Endothelial cell (in vitro differentiated cells): ENCODE measurements around the gene OR2Z1. TPM values are rescaled to one million over a fixed set of nuclear protein-coding genes. Genes with fewer than 3 reads are reported as not detected.
"Not testable (repeated sequence)": the region's sequence is repeated elsewhere in the genome, so short reads cannot be mapped to it uniquely, and the experiment has no call there.

Experiments used
- DNase-seq: peaks from one replicate; pipeline ENCODE4 v3.0.0; 2021; ENCODE audit warnings: low spot score
- H3K27ac Mint-ChIP-seq: one replicate; pipeline ENCODE4 v1.8.0; 2021; ENCODE audit warnings: mixed read lengths, inconsistent platforms; ENCODE audit not compliant: unreplicated experiment
- H3K27me3 Mint-ChIP-seq: one replicate; pipeline ENCODE4 v1.8.0; 2021; ENCODE audit warnings: mild to moderate bottlenecking, moderate library complexity, mixed read lengths, inconsistent platforms; ENCODE audit not compliant: unreplicated experiment
- H3K36me3 Mint-ChIP-seq: one replicate; pipeline ENCODE4 v1.8.0; 2021; ENCODE audit warnings: mild to moderate bottlenecking, low read depth, mixed read lengths, inconsistent platforms; ENCODE audit not compliant: unreplicated experiment
- H3K4me1 Mint-ChIP-seq: one replicate; pipeline ENCODE4 v1.8.0; 2021; ENCODE audit warnings: mild to moderate bottlenecking, mixed read lengths, inconsistent platforms; ENCODE audit not compliant: unreplicated experiment
- H3K4me3 Mint-ChIP-seq: one replicate; pipeline ENCODE4 v1.8.0; 2021; ENCODE audit warnings: mild to moderate bottlenecking, mixed read lengths, inconsistent platforms; ENCODE audit not compliant: unreplicated experiment
- H3K9me3 Mint-ChIP-seq: one replicate; pipeline ENCODE4 v1.8.0; 2021; ENCODE audit warnings: mixed read lengths, inconsistent platforms; ENCODE audit not compliant: unreplicated experiment
- CTCF ChIP-seq: fragments of 200-600 bp; sonication (generic); IDR thresholded peaks from one replicate; pipeline ENCODE4 v1.5.0; 2021; ENCODE audit warnings: antibody characterized with exemption; ENCODE audit not compliant: unreplicated experiment
- total RNA-seq: library from RNA; stranded (reverse); fragmentation: NEBNext Ultra II Directional; extraction: Animal tissue kit (Norgen Biotek cat#: 25700); gene quantifications from one replicate; pipeline ENCODE4 v1.2.1, GENCODE V29; 2021; ENCODE audit not compliant: unreplicated experiment

The OR2Z1 gene
- total RNA-seq, 1 donor from 2014 or later = not detected

GRCh38 chr19:8703223-8703622 lies 18.2 kb upstream of the OR2Z1 start:
- Mint-ChIP-seq H3K27ac (no peak overlapping the region), H3K9me3 (peaks cover 36% of the 10 kb centered on the region), H3K4me3 (no peak overlapping the region), H3K27me3 (peaks cover 7% of the 10 kb centered on the region), H3K36me3 (peaks cover 7% of the 10 kb centered on the region), H3K4me1 (no peaks in the 10 kb centered on the region)
- DNase-seq = no peak
- no peak for TF ChIP-seq CTCF

- H3K27me3 Mint-ChIP-seq, H3K4me1 Mint-ChIP-seq, DNase-seq, H3K27ac Mint-ChIP-seq, H3K36me3 Mint-ChIP-seq, H3K4me3 Mint-ChIP-seq: not testable (repeated sequence)
- H3K9me3 Mint-ChIP-seq = peaks cover 28% of the 10 kb centered on the region
These were observed 16.1 kb upstream of the OR2Z1 start for GRCh38 chr19:8705304-8705703.

- Mint-ChIP-seq H3K27me3 (peaks cover 4% of the 10 kb centered on the region), H3K4me1 (no peaks in the 10 kb centered on the region), H3K27ac (no peak overlapping the region), H3K9me3 (peaks cover 28% of the 10 kb centered on the region), H3K36me3 (no peaks in the 10 kb centered on the region), H3K4me3 (no peak overlapping the region)
- no peak for TF ChIP-seq CTCF
- DNase-seq = no peak
These were observed 15.7 kb upstream of the OR2Z1 start for GRCh38 chr19:8705742-8706141.

- not testable (repeated sequence) for H3K27ac Mint-ChIP-seq, DNase-seq, H3K36me3 Mint-ChIP-seq, H3K27me3 Mint-ChIP-seq, H3K4me1 Mint-ChIP-seq, H3K4me3 Mint-ChIP-seq
- H3K9me3 Mint-ChIP-seq = peaks cover 22% of the 10 kb centered on the region
These were observed 11.1 kb upstream of the OR2Z1 start for GRCh38 chr19:8710337-8710736.

- no peak for DNase-seq
- Mint-ChIP-seq H3K9me3 (peaks cover 44% of the 10 kb centered on the region), H3K27me3 (peaks cover 9% of the 10 kb centered on the region), H3K4me1 (no peaks in the 10 kb centered on the region), H3K36me3 (peaks cover 15% of the 10 kb centered on the region), H3K4me3 (no peak overlapping the region), H3K27ac (no peak overlapping the region)
- TF ChIP-seq CTCF = no peak
These were observed 598 bp downstream of the OR2Z1 start for GRCh38 chr19:8722032-8722431.

GRCh38 chr19:8724276-8724675 lies 2.8 kb downstream of the OR2Z1 start:
- no peak for DNase-seq
- Mint-ChIP-seq H3K4me1 (no peaks in the 10 kb centered on the region), H3K36me3 (peaks cover 16% of the 10 kb centered on the region), H3K9me3 (peaks cover 49% of the 10 kb centered on the region), H3K27me3 (peaks cover 9% of the 10 kb centered on the region), H3K27ac (no peak overlapping the region), H3K4me3 (no peak overlapping the region)
- no peak for TF ChIP-seq CTCF
